AG04450 (cell line): ENCODE measurements around the gene ITFG1. TPM values are rescaled to one million over a fixed set of nuclear protein-coding genes. Genes with fewer than 3 reads are reported as not detected.
"Not testable (repeated sequence)": the region's sequence is repeated elsewhere in the genome, so short reads cannot be mapped to it uniquely, and the experiment has no call there.

ENCODE experiments used
- CTCF ChIA-PET: fragments of 300-600, 350-600 bp; formaldehyde crosslinking; extraction: SDS; loops from one replicate; lab custom pipeline; 2022; ENCODE audit warnings: antibody characterized with exemption, inconsistent platforms; lab: Charles Lee
- POLR2A ChIA-PET: fragments of 350-600 bp; formaldehyde crosslinking; extraction: SDS; loops from one replicate; lab custom pipeline; 2021; ENCODE audit warnings: antibody characterized with exemption, inconsistent platforms; lab: Yijun Ruan, JAX
- DNase-seq: peaks from one replicate; pipeline ENCODE4 v3.0.0-alpha.2; 2011; ENCODE audit warnings: low read depth, low spot score
- H3K27ac ChIP-seq: one replicate; pipeline ENCODE4 v1.5.1; 2012; ENCODE audit warnings: low read depth, low read length, control low read depth
- H3K27me3 ChIP-seq: one replicate; pipeline ENCODE4 v1.6.0; 2012; ENCODE audit warnings: low read length; ENCODE audit not compliant: control insufficient read depth, insufficient read depth
- H3K4me3 ChIP-seq: 2 replicates; pipeline ENCODE4 v1.5.1; 2011; ENCODE audit warnings: mild to moderate bottlenecking, low read depth, low read length, control low read depth
- H3K9me3 ChIP-seq: 2 replicates; pipeline ENCODE4 v1.5.1; 2012; ENCODE audit warnings: low read length; ENCODE audit not compliant: control insufficient read depth, insufficient read depth
- polyA plus RNA-seq: library from polyadenylated mRNA; depleted of rRNA; stranded (reverse); fragments of >200 nt; gene quantifications from 2 replicates; pipeline ENCODE4 v1.2.3, GENCODE V29; 2011
- TF ChIP-seq, protein P1 (sequence below): IDR thresholded peaks from 2 replicates; pipeline ENCODE4 v1.5.1; 2011; ENCODE audit warnings: low read depth, low read length, control low read depth, inconsistent platforms

Gene ITFG1
- polyA plus RNA-seq, 1 experiment: 125 TPM

- H3K9me3 ChIP-seq: no peaks in the 10 kb centered on the region
- DNase-seq: no peak
- H3K4me3 ChIP-seq: no peak overlapping the region
- ChIA-PET POLR2A (no interaction called here), CTCF (interaction anchor here (1.1 kb wide), 1 partner anchor 967 kb away, joined by 3 read pairs; no protein-coding TSS in a partner anchor)
- H3K27me3 ChIP-seq: no peaks in the 10 kb centered on the region
- H3K27ac ChIP-seq: no peak overlapping the region
- TF ChIP-seq, protein P1, sequence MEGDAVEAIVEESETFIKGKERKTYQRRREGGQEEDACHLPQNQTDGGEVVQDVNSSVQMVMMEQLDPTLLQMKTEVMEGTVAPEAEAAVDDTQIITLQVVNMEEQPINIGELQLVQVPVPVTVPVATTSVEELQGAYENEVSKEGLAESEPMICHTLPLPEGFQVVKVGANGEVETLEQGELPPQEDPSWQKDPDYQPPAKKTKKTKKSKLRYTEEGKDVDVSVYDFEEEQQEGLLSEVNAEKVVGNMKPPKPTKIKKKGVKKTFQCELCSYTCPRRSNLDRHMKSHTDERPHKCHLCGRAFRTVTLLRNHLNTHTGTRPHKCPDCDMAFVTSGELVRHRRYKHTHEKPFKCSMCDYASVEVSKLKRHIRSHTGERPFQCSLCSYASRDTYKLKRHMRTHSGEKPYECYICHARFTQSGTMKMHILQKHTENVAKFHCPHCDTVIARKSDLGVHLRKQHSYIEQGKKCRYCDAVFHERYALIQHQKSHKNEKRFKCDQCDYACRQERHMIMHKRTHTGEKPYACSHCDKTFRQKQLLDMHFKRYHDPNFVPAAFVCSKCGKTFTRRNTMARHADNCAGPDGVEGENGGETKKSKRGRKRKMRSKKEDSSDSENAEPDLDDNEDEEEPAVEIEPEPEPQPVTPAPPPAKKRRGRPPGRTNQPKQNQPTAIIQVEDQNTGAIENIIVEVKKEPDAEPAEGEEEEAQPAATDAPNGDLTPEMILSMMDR: no peak
Observed at GRCh38 chr16:47198180-47198575, 262.7 kb downstream of the ITFG1 start.

DNA sequence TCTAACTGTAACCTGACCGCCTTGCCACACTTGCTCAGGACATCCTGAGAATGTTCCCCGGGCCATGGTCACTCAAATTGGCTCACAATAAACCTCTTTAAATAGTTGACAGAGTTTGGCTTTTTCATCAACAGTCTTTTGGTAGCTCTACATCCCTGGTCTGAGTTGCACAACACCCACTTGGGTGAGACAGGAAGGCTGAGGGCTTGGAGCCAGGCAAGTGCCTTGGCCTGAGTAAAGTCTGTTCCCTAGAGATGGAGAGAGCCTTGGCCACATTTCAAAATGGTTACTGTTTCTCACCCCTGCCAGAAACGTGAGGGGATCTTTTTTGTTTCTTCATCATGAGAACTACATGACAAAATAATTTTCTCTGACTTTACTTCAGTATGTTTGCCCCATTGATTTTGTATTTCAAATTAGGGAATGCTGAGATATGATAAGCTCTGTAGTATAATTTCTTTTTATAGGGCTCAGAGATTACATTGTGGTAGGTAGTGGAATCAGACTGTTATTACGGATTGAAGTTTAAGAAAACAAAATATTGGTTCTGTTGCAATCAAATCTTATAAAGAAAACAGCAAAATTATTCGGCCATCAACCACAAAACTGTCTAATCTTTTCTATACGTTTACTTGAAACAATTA is 263.2 kb downstream of the ITFG1 start:
- POLR2A ChIA-PET: no interaction called here
- CTCF ChIA-PET: interaction anchor here (1.1 kb wide), 1 partner anchor 967 kb away, joined by 3 read pairs; no protein-coding TSS in a partner anchor
- H3K4me3 ChIP-seq: no peak overlapping the region
- TF ChIP-seq, protein P1: no peak
- no peaks in the 10 kb centered on the region for H3K9me3 ChIP-seq
- H3K27ac ChIP-seq: no peak overlapping the region
- no peaks in the 10 kb centered on the region for H3K27me3 ChIP-seq
- DNase-seq: no peak

GRCh38 chr16:47196457-47196856 is 264.4 kb downstream of the ITFG1 start:
- H3K27ac ChIP-seq: no peak overlapping the region
- no peak for DNase-seq
- no peak overlapping the region for H3K4me3 ChIP-seq
- no peaks in the 10 kb centered on the region for H3K27me3 ChIP-seq
- H3K9me3 ChIP-seq: no peaks in the 10 kb centered on the region
- CTCF ChIA-PET: no interaction called here
- POLR2A ChIA-PET: no interaction called here
- TF ChIP-seq, protein P1: no peak

GRCh38 chr16:47182318-47182717 is 278.5 kb downstream of the ITFG1 start:
- TF ChIP-seq, protein P1: no peak
- DNase-seq: no peak
- Histone ChIP-seq H3K4me3 (no peak overlapping the region), H3K27ac (no peak overlapping the region), H3K9me3 (peaks cover 3% of the 10 kb centered on the region; the same call in 1 of the 2 replicates), H3K27me3 (no peaks in the 10 kb centered on the region)
- CTCF ChIA-PET: no interaction called here
- POLR2A ChIA-PET: interaction anchor here (0.7 kb wide), 1 partner anchor 140 kb away, joined by 5 read pairs; no protein-coding TSS in a partner anchor

- H3K27ac ChIP-seq, H3K27me3 ChIP-seq, H3K9me3 ChIP-seq, CTCF ChIA-PET, H3K4me3 ChIP-seq, DNase-seq, POLR2A ChIA-PET: not testable (repeated sequence)
Observed at GRCh38 chr16:47181066-47181465, 279.8 kb downstream of the ITFG1 start.
